NAMALWA (cell line): ENCODE results near the gene GPR161.

ENCODE experiments used
- DNase-seq: peaks from one replicate; pipeline ENCODE4 v3.0.0-alpha.2; 2015; ENCODE audit warnings: low spot score

The GPR161 gene

DNA sequence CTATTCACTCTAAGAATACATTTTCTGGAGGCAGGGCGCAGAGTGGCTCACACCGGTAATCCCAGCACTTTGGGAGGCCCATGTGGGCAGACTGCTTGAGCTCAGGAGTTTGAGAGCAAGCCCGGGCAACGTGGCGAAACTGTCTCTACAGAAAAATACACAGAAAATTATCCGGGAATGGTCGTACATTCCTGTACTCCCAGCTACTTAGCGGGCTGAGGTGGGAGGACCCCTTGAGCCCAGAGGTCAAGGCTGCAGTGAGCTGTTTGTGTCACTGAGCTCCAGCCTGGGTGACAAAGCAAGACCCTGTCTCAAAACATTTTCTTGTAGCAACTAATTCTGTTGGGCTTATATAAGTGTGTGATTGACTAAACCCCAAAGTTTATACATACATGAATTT, 30.5 kb downstream of the GPR161 start:
- DNase-seq, result no peak

GRCh38 chr1:168105846-168106245, 30.9 kb downstream of the GPR161 start:
- no peak for DNase-seq

DNA sequence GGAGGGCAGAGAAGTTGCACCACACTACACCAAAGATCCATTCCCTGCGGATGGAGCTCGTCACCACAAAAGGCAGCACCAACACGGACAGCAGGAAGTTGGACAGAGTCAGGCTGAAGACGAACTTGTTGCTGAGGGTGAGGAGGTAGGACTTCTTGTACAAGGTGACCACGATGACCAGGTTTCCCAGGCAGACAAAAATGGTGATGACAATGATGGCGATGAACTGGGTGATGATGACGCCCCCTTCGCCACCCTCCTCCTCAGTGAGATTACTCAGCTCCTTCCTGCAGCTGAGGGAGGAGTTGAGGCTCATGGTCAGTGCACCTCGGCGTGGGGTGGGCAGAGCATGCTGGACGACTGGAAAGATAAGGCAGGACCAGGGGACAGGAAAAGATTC, 32.2 kb downstream of the GPR161 start:
- DNase-seq, result no peak

DNA sequence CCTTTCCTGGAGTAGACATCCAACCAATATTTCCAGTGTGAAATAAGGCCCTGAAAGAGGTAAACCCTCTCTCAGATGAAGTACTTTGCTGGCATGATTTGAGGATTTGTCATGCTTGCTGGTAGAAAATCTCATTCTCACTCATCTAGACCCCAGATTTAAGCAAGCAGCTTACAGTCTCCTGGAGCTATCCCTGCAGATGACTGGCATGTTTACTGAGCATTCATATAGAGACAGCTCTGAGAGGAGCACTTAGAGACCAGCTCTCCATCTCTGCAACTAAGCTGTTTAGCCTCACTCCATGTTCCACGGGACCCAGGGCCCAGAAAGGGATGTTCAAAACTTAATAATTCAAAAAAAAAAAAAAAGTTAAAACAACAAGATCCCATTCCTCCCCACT, 34.2 kb downstream of the GPR161 start:
- no peak for DNase-seq

- DNase-seq, result no peak
Observed at GRCh38 chr1:168101336-168101735, 35.4 kb downstream of the GPR161 start.

GRCh38 chr1:168100315-168101002, 36.3 kb downstream of the GPR161 start:
- DNase-seq, result no peak

DNA sequence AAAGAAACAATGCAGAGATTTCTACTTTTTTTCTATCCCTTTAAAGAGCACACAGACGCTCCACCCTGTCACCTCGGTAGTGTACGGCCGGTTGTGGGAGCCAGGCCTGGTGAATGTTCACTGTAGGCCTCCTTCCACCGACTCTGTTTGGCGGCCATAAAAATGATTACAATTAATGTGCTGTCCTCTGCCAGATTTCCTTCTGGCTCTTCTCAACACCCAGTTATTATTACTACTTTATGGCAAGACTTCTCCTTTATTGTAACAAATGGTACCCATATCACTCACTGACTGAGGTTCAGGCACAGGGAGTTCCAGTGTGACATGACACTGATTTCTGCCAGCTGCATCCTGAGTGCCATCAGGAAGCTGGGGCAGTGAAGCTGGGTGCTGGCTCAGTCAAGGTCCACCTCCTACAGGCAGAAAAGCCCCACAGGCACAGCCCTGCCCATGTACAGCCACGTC, 37.4 kb downstream of the GPR161 start:
- no peak for DNase-seq

- DNase-seq, result no peak
Observed at GRCh38 chr1:168098534-168099320, 38.0 kb downstream of the GPR161 start.

DNA sequence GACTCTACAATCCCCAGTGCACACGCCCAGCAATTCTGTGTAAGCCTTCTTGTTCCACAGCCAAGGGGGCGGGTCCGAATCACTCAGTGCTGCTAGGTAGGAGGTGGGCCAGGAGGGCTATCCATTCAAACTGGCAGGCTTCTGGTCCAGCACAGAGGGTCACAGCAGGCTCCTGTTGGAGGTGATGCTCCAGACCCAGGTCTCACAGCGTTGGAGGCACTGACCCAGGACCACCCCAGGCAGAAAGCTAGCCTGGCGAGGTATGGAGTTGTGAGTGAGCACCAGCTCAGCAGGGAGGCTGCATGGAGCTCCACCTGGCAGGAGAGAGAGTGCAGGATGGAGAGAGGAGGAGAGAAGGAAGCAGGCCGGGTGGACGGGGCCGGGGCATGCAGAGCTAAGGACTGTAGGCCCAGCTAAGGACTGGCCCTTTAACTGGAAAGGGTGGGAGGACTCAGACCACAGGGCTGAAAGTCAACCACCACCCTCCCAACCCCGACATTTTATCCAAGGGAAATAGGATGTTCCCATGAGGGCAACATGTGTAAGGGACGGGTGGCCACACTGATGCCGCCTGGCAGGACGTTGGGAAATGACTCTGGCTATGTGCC, 38.7 kb downstream of the GPR161 start:
- DNase-seq, result no peak

GRCh38 chr1:168096296-168097165, 40.2 kb downstream of the GPR161 start:
- DNase-seq, result no peak

DNA sequence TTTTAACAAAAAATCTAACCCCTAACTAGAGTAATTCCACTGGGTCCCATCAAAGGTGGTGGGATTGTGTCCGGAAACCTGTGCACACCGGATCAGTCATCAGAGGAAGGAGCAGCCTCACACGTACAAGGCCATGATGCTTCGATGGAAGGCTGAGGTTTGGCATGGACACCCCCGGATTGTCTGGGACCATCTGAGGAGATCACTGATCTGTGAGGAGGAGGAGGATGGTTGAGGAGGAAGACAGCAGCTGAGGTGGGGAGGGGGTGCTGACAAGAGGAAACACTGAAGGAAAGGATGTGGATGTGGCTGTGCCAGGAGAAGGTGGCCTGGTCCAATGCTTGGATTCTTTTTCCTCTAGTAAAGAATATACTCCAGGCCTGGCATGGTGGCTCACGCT, 41.3 kb downstream of the GPR161 start:
- no peak for DNase-seq

- DNase-seq, result no peak
Observed at GRCh38 chr1:168093616-168094015, 43.1 kb downstream of the GPR161 start.

DNA sequence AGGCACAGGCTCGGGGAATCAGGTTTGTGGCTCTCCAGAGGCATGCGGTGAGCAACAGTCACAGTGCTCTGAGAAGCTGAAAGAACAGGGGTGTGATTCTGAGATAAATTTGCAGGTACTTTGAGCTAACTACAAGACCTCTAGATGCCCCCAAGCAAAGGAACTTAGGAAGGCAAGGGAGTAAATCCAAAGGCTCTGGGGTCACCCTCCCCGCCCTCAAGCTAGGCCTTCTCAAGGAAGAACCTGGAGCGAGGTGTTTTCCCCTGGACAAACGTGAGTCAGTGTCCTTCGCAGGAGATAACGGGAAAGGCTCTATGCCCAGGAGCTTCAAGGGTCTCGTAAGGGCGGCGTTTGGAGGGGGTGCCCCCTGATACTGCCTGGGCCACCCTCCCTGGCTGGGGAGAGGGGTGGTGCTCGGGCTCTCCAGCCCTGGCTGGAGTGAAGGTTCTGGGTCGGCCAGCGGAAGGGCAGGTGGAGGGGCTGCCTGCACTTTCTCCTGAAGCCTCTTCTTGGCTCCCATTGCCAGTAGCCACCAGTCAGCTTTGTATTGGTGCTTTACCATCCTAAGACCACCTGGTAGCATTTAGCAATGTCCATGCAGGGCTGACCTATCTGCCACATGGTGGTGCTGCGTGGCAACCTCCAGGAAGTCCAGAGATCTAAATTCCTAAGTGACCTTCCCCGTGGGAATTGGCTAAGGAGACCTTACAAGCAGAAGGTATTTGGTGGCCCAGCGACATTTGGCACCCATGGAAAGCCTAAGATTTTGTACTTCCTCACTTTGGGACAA, 44.0 kb downstream of the GPR161 start:
- no peak for DNase-seq

DNA sequence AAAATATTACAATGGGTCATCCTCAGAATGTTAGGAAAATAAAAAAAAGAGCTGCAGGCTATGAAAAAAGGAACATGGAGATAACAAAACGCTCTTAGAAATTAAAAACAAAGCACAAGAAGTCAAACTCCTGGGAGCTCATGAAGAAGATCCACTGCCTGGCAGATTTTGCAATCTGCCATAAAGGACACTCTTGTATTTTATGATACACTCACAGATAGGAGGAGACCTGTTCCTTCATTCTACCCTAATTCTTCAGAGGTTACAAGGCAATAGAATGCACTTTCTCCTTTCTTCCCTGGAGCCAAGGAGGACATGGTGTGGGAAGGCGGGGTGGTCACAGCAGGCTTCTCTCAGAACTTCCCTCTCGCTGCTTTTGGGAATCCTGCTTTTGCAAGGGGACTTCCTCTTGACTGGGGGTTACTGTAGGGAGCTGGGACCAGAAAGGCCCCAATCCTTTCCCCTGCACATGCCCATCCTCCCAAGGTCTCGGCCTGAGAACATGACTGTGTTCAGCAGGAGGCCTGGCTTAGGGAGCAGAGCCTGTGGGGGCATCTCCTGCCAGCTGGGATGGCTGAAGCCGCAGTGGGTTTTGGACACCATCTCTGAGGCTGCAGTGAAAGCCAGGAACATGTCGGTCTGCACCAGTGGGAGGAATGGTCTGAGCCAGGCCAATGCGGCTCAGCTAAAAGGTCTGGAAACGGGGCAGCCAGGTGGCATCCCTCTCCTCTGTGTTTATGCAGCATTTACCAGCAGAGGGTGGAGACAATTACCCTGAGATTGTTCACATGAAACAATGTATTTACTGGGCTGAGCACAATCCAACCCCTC, 44.8 kb downstream of the GPR161 start:
- no peak for DNase-seq

GRCh38 chr1:168091063-168091462, 45.7 kb downstream of the GPR161 start:
- no peak for DNase-seq

- no peak for DNase-seq
Observed at GRCh38 chr1:168090395-168090794, 46.3 kb downstream of the GPR161 start.

DNA sequence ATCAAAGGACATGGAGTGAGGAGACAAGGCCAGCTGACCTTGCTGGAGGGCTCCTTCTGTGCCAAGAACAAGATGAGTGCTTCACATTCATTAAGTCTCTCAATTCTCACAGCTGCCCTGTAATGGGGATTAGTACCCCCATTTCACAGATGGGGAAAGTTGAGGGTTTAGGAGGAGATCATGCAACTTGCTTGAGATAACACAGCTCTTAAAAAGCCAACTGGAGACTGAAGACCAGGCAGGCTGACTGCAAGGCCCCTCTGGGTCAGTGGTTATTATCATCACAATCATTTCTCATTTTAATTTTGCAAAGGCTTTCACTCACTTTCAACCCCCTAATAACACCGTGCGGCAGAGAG, 46.8 kb downstream of the GPR161 start:
- no peak for DNase-seq

- DNase-seq, result no peak
Observed at GRCh38 chr1:168089326-168089978, 47.3 kb downstream of the GPR161 start.

DNA sequence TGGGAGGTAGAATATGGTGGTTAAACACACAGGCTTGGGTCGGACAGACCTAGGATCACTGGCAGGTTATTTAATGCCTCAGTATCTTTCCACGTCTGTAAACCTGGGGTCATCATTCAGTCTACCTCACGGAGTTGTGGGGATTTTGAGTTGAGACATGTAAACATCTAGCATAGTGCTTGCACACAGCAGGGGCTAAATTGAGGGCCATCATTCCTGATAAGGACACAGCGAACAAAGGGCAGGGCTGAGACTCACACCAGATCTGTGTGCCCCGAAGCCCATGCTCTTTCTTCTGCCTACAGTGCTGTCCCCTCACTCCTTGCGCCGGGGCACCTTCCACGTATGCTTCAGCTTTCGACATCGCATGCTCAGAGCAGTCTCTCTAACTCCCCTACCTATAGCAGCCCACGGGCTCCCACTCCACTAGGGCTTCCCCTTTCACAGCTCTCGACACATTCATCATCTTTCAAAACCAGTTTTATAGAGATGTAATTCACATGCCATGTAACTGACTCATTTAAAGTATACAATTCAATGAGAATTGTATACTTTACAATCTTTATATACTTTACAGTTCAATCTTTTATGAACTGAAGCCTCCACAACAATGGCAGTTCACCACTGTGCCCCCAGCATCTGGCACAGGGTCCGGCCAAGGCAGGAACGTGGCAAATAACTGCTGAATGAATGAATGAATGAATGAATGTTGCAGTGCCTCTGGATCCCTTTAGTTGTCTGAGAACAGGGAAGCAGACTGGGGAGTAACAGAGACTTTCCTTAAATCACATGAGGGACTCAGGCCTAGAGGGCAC, 48.0 kb downstream of the GPR161 start:
- no peak for DNase-seq
